G401 (cell line): ENCODE results near the gene SAMHD1. TPM values are rescaled to one million over a fixed set of nuclear protein-coding genes. Genes with fewer than 3 reads are reported as not detected.
A peak's percentile ranks its signal among the peaks of the same experiment; 100 is the strongest.

ENCODE experiments used
- DNase-seq: peaks from one replicate; pipeline ENCODE4 v3.0.0-alpha.2; 2015; ENCODE audit warnings: low spot score
- in situ Hi-C: cut with HindIII; loops from 2 replicates; pipeline ENCODE4 v1.10.0; 2016; ENCODE audit warnings: low sequenced_read_pairs, mixed read lengths
- total RNA-seq: library from RNA; depleted of rRNA; stranded (reverse); fragments of >200 nt; shearing (Covaris generic); gene quantifications from 2 replicates; pipeline ENCODE4 v1.2.3, GENCODE V29; 2014

The SAMHD1 gene
- total RNA-seq, 1 experiment from 2014 or later = 31.2 TPM

- no peak for DNase-seq
- in situ Hi-C loops = no loop called here
These were observed 90.5 kb downstream of the SAMHD1 start for GRCh38 chr20:36860811-36861624.

GRCh38 chr20:36860339-36860738 lies 91.2 kb downstream of the SAMHD1 start:
- DNase-seq = no peak
- in situ Hi-C loops = no loop called here

GRCh38 chr20:36859700-36860330 lies 91.7 kb downstream of the SAMHD1 start:
- no peak for DNase-seq
- in situ Hi-C loops = no loop called here

GRCh38 chr20:36859282-36859555 lies 92.3 kb downstream of the SAMHD1 start:
- in situ Hi-C loops = no loop called here
- DNase-seq = no peak

- in situ Hi-C loops = no loop called here
- no peak for DNase-seq
These were observed 94.5 kb downstream of the SAMHD1 start for GRCh38 chr20:36856691-36857635.

- in situ Hi-C loops = no loop called here
- peak; percentile 76 for DNase-seq
These were observed 95.3 kb downstream of the SAMHD1 start for GRCh38 chr20:36856195-36856594.

GRCh38 chr20:36855241-36855657 lies 96.3 kb downstream of the SAMHD1 start:
- in situ Hi-C loops = no loop called here
- peak; percentile 76 for DNase-seq

- in situ Hi-C loops = no loop called here
- peak; percentile 22 for DNase-seq
These were observed 96.9 kb downstream of the SAMHD1 start for GRCh38 chr20:36854348-36855240.

- in situ Hi-C loops = no loop called here
- DNase-seq = peak; percentile 97
These were observed 99.3 kb downstream of the SAMHD1 start for GRCh38 chr20:36852187-36852586.

- in situ Hi-C loops = no loop called here
- no peak for DNase-seq
These were observed 100.0 kb downstream of the SAMHD1 start for GRCh38 chr20:36851490-36851889.

GRCh38 chr20:36850759-36851158 lies 100.7 kb downstream of the SAMHD1 start:
- no peak for DNase-seq
- in situ Hi-C loops = no loop called here

- DNase-seq = no peak
- in situ Hi-C loops = no loop called here
These were observed 102.0 kb downstream of the SAMHD1 start for GRCh38 chr20:36849333-36850065.

- DNase-seq = no peak
- in situ Hi-C loops = no loop called here
These were observed 102.8 kb downstream of the SAMHD1 start for GRCh38 chr20:36848677-36849076.

- in situ Hi-C loops = no loop called here
- DNase-seq = peak; percentile 72
These were observed 103.3 kb downstream of the SAMHD1 start for GRCh38 chr20:36848078-36848660.

- no peak for DNase-seq
- in situ Hi-C loops = no loop called here
These were observed 103.8 kb downstream of the SAMHD1 start for GRCh38 chr20:36847710-36848040.

- in situ Hi-C loops = no loop called here
- DNase-seq = peak; percentile 95
These were observed 104.3 kb downstream of the SAMHD1 start for GRCh38 chr20:36847009-36847709.

- DNase-seq = no peak
- in situ Hi-C loops = no loop called here
These were observed 106.1 kb downstream of the SAMHD1 start for GRCh38 chr20:36845288-36845971.
